HepG2 (cell line): ENCODE results near the gene AP4M1. TPM values are rescaled to one million over a fixed set of nuclear protein-coding genes. Genes with fewer than 3 reads are reported as not detected.

Experiments
- BRF2 ChIP-seq: sonication (generic); formaldehyde crosslinking; IDR thresholded peaks from 2 replicates; pipeline ENCODE4 v1.8.1; 2022; ENCODE audit warnings: mild to moderate bottlenecking, missing genetic modification reagents
- CSRNP2 ChIP-seq: sonication (generic); formaldehyde crosslinking; conservative IDR thresholded peaks from 2 replicates; pipeline ENCODE4 v1.8.0; 2022; ENCODE audit warnings: low read depth, missing genetic modification reagents
- GPN1 ChIP-seq: sonication (generic); formaldehyde crosslinking; IDR thresholded peaks from 2 replicates; pipeline ENCODE4 v1.5.1; 2020; ENCODE audit warnings: missing genetic modification reagents, borderline replicate concordance
- HIVEP1 ChIP-seq: sonication (generic); formaldehyde crosslinking; IDR thresholded peaks from 2 replicates; pipeline ENCODE4 v1.4.0; 2020; ENCODE audit warnings: mild to moderate bottlenecking, missing genetic modification reagents
- HNF1B ChIP-seq: sonication (generic); formaldehyde crosslinking; IDR thresholded peaks from 2 replicates; pipeline ENCODE4 v1.5.1; 2020; ENCODE audit warnings: mild to moderate bottlenecking, moderate library complexity, missing genetic modification reagents
- IKZF5 ChIP-seq: IDR thresholded peaks from 2 replicates; pipeline ENCODE4 v1.6.1; 2018; ENCODE audit warnings: missing genetic modification reagents, mild to moderate bottlenecking, missing compliant biosample characterization
- KDM3A ChIP-seq: IDR thresholded peaks from 2 replicates; pipeline ENCODE4 v1.6.1; 2018; ENCODE audit warnings: low read depth, missing compliant biosample characterization
- KLF6 ChIP-seq: IDR thresholded peaks from 2 replicates; pipeline ENCODE4 v1.8.0; 2016; ENCODE audit warnings: missing biosample characterization, missing genetic modification reagents
- NFKB2 ChIP-seq: sonication (generic); formaldehyde crosslinking; IDR thresholded peaks from 2 replicates; pipeline ENCODE4 v1.4.0; 2020; ENCODE audit warnings: missing genetic modification reagents, borderline replicate concordance
- ONECUT2 ChIP-seq: sonication (generic); formaldehyde crosslinking; IDR thresholded peaks from 2 replicates; pipeline ENCODE4 v1.4.0; 2020; ENCODE audit warnings: missing genetic modification reagents
- SRY ChIP-seq: sonication (generic); formaldehyde crosslinking; IDR thresholded peaks from 2 replicates; pipeline ENCODE4 v1.8.0; 2022; ENCODE audit warnings: mild to moderate bottlenecking, missing genetic modification reagents
- ZBED4 ChIP-seq: sonication (generic); formaldehyde crosslinking; IDR thresholded peaks from 2 replicates; pipeline ENCODE4 v1.4.0; 2020; ENCODE audit warnings: missing genetic modification reagents, borderline replicate concordance
- ZC3H13 ChIP-seq: sonication (generic); formaldehyde crosslinking; IDR thresholded peaks from 2 replicates; pipeline ENCODE4 v1.8.1; 2023; ENCODE audit warnings: mild to moderate bottlenecking, missing genetic modification reagents, moderate library complexity
- ZFP1 ChIP-seq: IDR thresholded peaks from 2 replicates; pipeline ENCODE4 v1.6.1; 2016
- ZFP36L2 ChIP-seq: sonication (generic); formaldehyde crosslinking; IDR thresholded peaks from 2 replicates; pipeline ENCODE4 v1.4.0; 2020; ENCODE audit warnings: missing genetic modification reagents
- ZNF33B ChIP-seq: sonication (generic); formaldehyde crosslinking; IDR thresholded peaks from 2 replicates; pipeline ENCODE4 v1.5.1; 2020; ENCODE audit warnings: mild to moderate bottlenecking, missing genetic modification reagents
- ZNF564 ChIP-seq: sonication (generic); formaldehyde crosslinking; IDR thresholded peaks from 2 replicates; pipeline ENCODE4 v1.8.1; 2023; ENCODE audit warnings: mild to moderate bottlenecking, missing genetic modification reagents
- ZNF576 ChIP-seq: sonication (generic); formaldehyde crosslinking; IDR thresholded peaks from 2 replicates; pipeline ENCODE4 v1.4.0; 2020; ENCODE audit warnings: mild to moderate bottlenecking, missing genetic modification reagents
- ZNF839 ChIP-seq: sonication (generic); formaldehyde crosslinking; IDR thresholded peaks from 2 replicates; pipeline ENCODE4 v1.4.0; 2020; ENCODE audit warnings: missing genetic modification reagents, mild to moderate bottlenecking, borderline replicate concordance
- polyA plus RNA-seq, 8 experiments: library from polyadenylated mRNA; depleted of rRNA in 3 of 8; stranded (reverse) in 7 of 8; unstranded in 1 of 8; fragments of >200 nt; fragmentation: Illumina TruSeq in 4 of 8; extraction: Trizol in 4 of 8; gene quantifications; 2 replicates each; pipeline versions ENCODE4 v1.2.1 to v1.2.3, GENCODE V29; 2011 to 2016; ENCODE audit warnings: low read depth in 4 of 8, missing spikeins in 1 of 8, mixed read lengths in 1 of 8; ENCODE audit not compliant: insufficient read depth in 1 of 8
- total RNA-seq, 5 experiments: library from RNA; depleted of rRNA; stranded (reverse); fragments of >200 nt; fragmentation: Illumina TruSeq; extraction: Trizol; gene quantifications; 2 replicates each; pipeline ENCODE4 v1.2.3, GENCODE V29; 2016; ENCODE audit warnings: low read depth in 1 of 5

Gene AP4M1
- total and polyA plus RNA-seq, 2 of the 13 experiments (the other 11 are each of a cell fraction or from before 2014, with no cell fraction given) = 6.3 to 9.7 TPM

GRCh38 chr7:100148559-100149328 lies 47.3 kb downstream of the AP4M1 start, which contains the start of gene LAMTOR4 (continued):
- TF ChIP-seq ONECUT2 (no peak), ZNF564 (CRISPR knock-in tag) (no peak), ZNF576 (CRISPR knock-in tag) (no peak), IKZF5 (CRISPR knock-in tag) (0 out of 2 replicates have a peak, but pooled peaks have one; percentile 43), NFKB2 (CRISPR knock-in tag) (no peak), CSRNP2 (no peak), ZBED4 (CRISPR knock-in tag) (peak; percentile 42; the same call in 1 of the 2 replicates), HIVEP1 (CRISPR knock-in tag) (peak; percentile 65), ZNF33B (CRISPR knock-in tag) (0 out of 2 replicates have a peak, but pooled peaks have one; percentile 8), KLF6 (CRISPR knock-in tag) (peak; percentile 77; the same call in 1 of the 2 replicates), SRY (CRISPR knock-in tag) (0 out of 2 replicates have a peak, but pooled peaks have one; percentile 13), KDM3A (CRISPR knock-in tag) (peak; percentile 74; the same call in 1 of the 2 replicates), ZFP1 (0 out of 2 replicates have a peak, but pooled peaks have one; percentile 40), ZFP36L2 (CRISPR knock-in tag) (no peak), BRF2 (CRISPR knock-in tag) (no peak), GPN1 (CRISPR knock-in tag) (0 out of 2 replicates have a peak, but pooled peaks have one; percentile 16), ZNF839 (CRISPR knock-in tag) (peak; percentile 89), HNF1B (CRISPR knock-in tag) (0 out of 2 replicates have a peak, but pooled peaks have one; percentile 45), ZC3H13 (CRISPR knock-in tag) (peak; percentile 75)
